NCI-H510A (cell line): ENCODE results near the gene BCKDHA.
"Not testable (repeated sequence)": the region's sequence is repeated elsewhere in the genome, so short reads cannot be mapped to it uniquely, and the experiment has no call there.

ENCODE experiments used
- DNase-seq: peaks from one replicate; lab custom pipeline; 2025; lab: John Stamatoyannopoulos, UW

BCKDHA gene

GRCh38 chr19:41447732-41448332 is 50.2 kb downstream of the BCKDHA start:
- DNase-seq, result no peak

GRCh38 chr19:41449079-41449864 is 51.7 kb downstream of the BCKDHA start:
- peak; percentile 21 for DNase-seq

GRCh38 chr19:41449865-41450178 is 52.2 kb downstream of the BCKDHA start:
- DNase-seq, result no peak

GRCh38 chr19:41452584-41453275 is 55.1 kb downstream of the BCKDHA start:
- DNase-seq, result no peak

- no peak for DNase-seq
Observed at GRCh38 chr19:41455936-41456335, 58.3 kb downstream of the BCKDHA start.

- no peak for DNase-seq
Observed at GRCh38 chr19:41456342-41456918, 58.8 kb downstream of the BCKDHA start.

- no peak for DNase-seq
Observed at GRCh38 chr19:41457241-41457640, 59.6 kb downstream of the BCKDHA start.

- DNase-seq, result no peak
Observed at GRCh38 chr19:41462497-41462896, 64.9 kb downstream of the BCKDHA start.

- not testable (repeated sequence) for DNase-seq
Observed at GRCh38 chr19:41463257-41464256, 65.9 kb downstream of the BCKDHA start.
